ENCODE measurements around the gene TREH. TPM values are rescaled to one million over a fixed set of nuclear protein-coding genes. Genes with fewer than 3 reads are reported as not detected.

TREH gene
- total RNA-seq, 1 experiment from 2014 or later = 0.15 TPM

GRCh38 chr11:118648291-118648690, 31.2 kb downstream of the TREH start:
- Histone ChIP-seq H3K9me3 (ENCODE audit: control insufficient read depth in 1 of 2, insufficient read depth in 1 of 2, low read depth in 1 of 2, low read length in 2 of 2) (no peaks in the 10 kb centered on the region), H3K4me1 (ENCODE audit: control insufficient read depth in 1 of 2, insufficient read depth in 2 of 2, low read length in 2 of 2) (peaks cover 0 to 8% of the 10 kb centered on the region in 2 experiments; a peak in 1 of 4 replicates), H3K4me2 (ENCODE audit: low read length) (no peak overlapping the region), H3K9ac (ENCODE audit: low read length) (no peak overlapping the region), H3K27me3 (ENCODE audit: insufficient read depth, low read length) (no peaks in the 10 kb centered on the region), H3K4me3 (replicated peaks in 1 of 2; ENCODE audit: low read depth in 1 of 2, low read length in 2 of 2) (no peak overlapping the region), H2AFZ (ENCODE audit: low read depth, low read length, poor library complexity, severe bottlenecking) (no peak overlapping the region), H3K79me2 (ENCODE audit: insufficient read depth, low read length) (no peaks in the 10 kb centered on the region), H3K36me3 (ENCODE audit: control insufficient read depth in 1 of 2, insufficient read depth in 2 of 2, low read length in 2 of 2) (peaks cover 14 to 16% of the 10 kb centered on the region in 2 experiments; a peak in 3 of 4 replicates), H4K20me1 (ENCODE audit: insufficient read depth) (no peaks in the 10 kb centered on the region), H3K27ac (ENCODE audit: low read depth, low read length) (no peak overlapping the region), H3K9me2 (ENCODE audit: insufficient read depth) (no peaks in the 10 kb centered on the region)
- intact Hi-C loops (cut with micrococcal nuclease) = no loop called here
- TF ChIP-seq, protein P1, sequence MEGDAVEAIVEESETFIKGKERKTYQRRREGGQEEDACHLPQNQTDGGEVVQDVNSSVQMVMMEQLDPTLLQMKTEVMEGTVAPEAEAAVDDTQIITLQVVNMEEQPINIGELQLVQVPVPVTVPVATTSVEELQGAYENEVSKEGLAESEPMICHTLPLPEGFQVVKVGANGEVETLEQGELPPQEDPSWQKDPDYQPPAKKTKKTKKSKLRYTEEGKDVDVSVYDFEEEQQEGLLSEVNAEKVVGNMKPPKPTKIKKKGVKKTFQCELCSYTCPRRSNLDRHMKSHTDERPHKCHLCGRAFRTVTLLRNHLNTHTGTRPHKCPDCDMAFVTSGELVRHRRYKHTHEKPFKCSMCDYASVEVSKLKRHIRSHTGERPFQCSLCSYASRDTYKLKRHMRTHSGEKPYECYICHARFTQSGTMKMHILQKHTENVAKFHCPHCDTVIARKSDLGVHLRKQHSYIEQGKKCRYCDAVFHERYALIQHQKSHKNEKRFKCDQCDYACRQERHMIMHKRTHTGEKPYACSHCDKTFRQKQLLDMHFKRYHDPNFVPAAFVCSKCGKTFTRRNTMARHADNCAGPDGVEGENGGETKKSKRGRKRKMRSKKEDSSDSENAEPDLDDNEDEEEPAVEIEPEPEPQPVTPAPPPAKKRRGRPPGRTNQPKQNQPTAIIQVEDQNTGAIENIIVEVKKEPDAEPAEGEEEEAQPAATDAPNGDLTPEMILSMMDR (IDR thresholded peaks at IDR 0.05 in 2 of 3, conservative IDR thresholded peaks at IDR 0.05 in 1 of 3; ENCODE audit: borderline replicate concordance in 1 of 3, insufficient read depth in 1 of 3, low read depth in 2 of 3, low read length in 2 of 3) = no peak
- no peak for TF ChIP-seq TCF7L2 (IDR thresholded peaks at IDR 0.05; ENCODE audit: borderline replicate concordance, extremely low read depth, insufficient read depth, insufficient read length)
- TF ChIP-seq YY1 (IDR thresholded peaks at IDR 0.05; ENCODE audit: extremely low read depth, insufficient replicate concordance, low read depth, low read length) = no peak
- no peak for TF ChIP-seq ZNF274 (IDR thresholded peaks at IDR 0.05; ENCODE audit: low read depth, low read length)
- no peak for TF ChIP-seq POLR2A (IDR thresholded peaks at IDR 0.05; ENCODE audit: borderline replicate concordance, extremely low read depth, insufficient read depth, insufficient read length)
- no peak for TF ChIP-seq CBX3 (IDR thresholded peaks at IDR 0.05; ENCODE audit: low read depth)
- TF ChIP-seq CEBPB (IDR thresholded peaks at IDR 0.05; ENCODE audit: low read depth) = no peak
- no peak for TF ChIP-seq FOSL1 (IDR thresholded peaks at IDR 0.05; ENCODE audit: low read depth)
- TF ChIP-seq POLR2AphosphoS5 (IDR thresholded peaks at IDR 0.05; ENCODE audit: low read depth, low read length) = no peak
- no peak for TF ChIP-seq EZH2 (IDR thresholded peaks at IDR 0.05)
- TF ChIP-seq RAD21 (IDR thresholded peaks at IDR 0.05; ENCODE audit: low read depth) = no peak
- TF ChIP-seq ZBTB33 (IDR thresholded peaks at IDR 0.05; ENCODE audit: extremely low read depth, insufficient replicate concordance, low read length) = no peak
- TF ChIP-seq SRF (IDR thresholded peaks at IDR 0.05; ENCODE audit: low read depth) = no peak
- no peak for TF ChIP-seq EZH2phosphoT487 (IDR thresholded peaks at IDR 0.05; ENCODE audit: borderline replicate concordance)
- TF ChIP-seq SIN3A (IDR thresholded peaks at IDR 0.05; ENCODE audit: low read depth) = no peak
- TF ChIP-seq ELF1 (IDR thresholded peaks at IDR 0.05; ENCODE audit: borderline replicate concordance, low read depth) = no peak
- TF ChIP-seq JUND (IDR thresholded peaks at IDR 0.05) = no peak
- TF ChIP-seq ATF3 (IDR thresholded peaks at IDR 0.05) = no peak
- ATAC-seq (no peak), DNase-seq (ENCODE audit: low read depth, low spot score) (no peak)
- no TSS peak for BruUV-seq (replicated peaks)
- CTCF ChIA-PET = no interaction called here
- RAD21 ChIA-PET (ENCODE audit: low non-redundant PET in 1 of 2, low total read pairs in 2 of 2, uncharacterized antibody in 2 of 2, unreplicated experiment in 2 of 2) = no interaction called here
- POLR2A ChIA-PET = no interaction called here
